Peyer's patch (tissue), 4 donors: ENCODE data around the gene PRDX5.

Source experiments
- POLR2A ChIP-seq, 2 donors: fragments of 450-650 bp; IDR thresholded peaks; one replicate each; pipeline ENCODE4 v1.5.1; 2017; ENCODE audit warnings: antibody characterized with exemption in 2 of 2, mild to moderate bottlenecking in 2 of 2, moderate library complexity in 2 of 2
- TF ChIP-seq, protein P1 (sequence below), 6 experiments: fragments of 450-650 bp in 4 of 6; fragments of 200-600 bp in 2 of 6; sonication (generic) in 1 of 6; IDR thresholded peaks; one replicate each; pipeline ENCODE4 v1.5.1; 2017 to 2019; ENCODE audit warnings: antibody characterized with exemption in 6 of 6, mild to moderate bottlenecking in 3 of 6, moderate library complexity in 1 of 6

DNA sequence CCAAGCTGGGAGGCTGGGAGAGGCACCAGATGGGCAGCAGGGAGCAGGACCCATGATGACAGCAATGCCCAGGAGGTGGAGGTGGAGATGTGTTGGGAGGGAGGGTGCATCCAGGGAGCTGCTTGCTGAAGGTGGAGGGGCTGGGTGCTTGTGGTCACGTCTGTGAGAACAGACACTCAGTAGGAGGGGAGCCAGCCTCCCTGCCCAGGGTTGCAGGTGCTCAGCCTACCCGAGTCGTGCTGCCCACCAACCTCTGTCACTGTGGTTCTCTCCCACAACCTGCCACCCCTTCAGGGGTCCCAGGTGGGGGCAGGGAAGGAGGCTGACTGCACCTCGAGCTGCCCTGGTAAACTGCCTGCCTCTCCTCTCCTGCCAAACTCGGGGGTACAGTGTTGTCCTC, 5.5 kb downstream of the PRDX5 start:
- TF ChIP-seq, protein P1, sequence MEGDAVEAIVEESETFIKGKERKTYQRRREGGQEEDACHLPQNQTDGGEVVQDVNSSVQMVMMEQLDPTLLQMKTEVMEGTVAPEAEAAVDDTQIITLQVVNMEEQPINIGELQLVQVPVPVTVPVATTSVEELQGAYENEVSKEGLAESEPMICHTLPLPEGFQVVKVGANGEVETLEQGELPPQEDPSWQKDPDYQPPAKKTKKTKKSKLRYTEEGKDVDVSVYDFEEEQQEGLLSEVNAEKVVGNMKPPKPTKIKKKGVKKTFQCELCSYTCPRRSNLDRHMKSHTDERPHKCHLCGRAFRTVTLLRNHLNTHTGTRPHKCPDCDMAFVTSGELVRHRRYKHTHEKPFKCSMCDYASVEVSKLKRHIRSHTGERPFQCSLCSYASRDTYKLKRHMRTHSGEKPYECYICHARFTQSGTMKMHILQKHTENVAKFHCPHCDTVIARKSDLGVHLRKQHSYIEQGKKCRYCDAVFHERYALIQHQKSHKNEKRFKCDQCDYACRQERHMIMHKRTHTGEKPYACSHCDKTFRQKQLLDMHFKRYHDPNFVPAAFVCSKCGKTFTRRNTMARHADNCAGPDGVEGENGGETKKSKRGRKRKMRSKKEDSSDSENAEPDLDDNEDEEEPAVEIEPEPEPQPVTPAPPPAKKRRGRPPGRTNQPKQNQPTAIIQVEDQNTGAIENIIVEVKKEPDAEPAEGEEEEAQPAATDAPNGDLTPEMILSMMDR (IDR thresholded peaks at IDR 0.05): no peak
- no peak for TF ChIP-seq POLR2A (IDR thresholded peaks at IDR 0.05)
